Measurements from ENCODE around the gene ABCB7. TPM values are rescaled to one million over a fixed set of nuclear protein-coding genes. Genes with fewer than 3 reads are reported as not detected.

The ABCB7 gene
- total RNA-seq, 4 donors from 2014 or later = 47.1 to 91.2 (median 54.6) TPM

- H3K4me1 ChIP-seq = no peaks in the 10 kb centered on the region
- peak in 1 of 2 donors; percentile 20 for DNase-seq
- no peak overlapping the region for H3K4me3 ChIP-seq
- TF ChIP-seq, protein P1, sequence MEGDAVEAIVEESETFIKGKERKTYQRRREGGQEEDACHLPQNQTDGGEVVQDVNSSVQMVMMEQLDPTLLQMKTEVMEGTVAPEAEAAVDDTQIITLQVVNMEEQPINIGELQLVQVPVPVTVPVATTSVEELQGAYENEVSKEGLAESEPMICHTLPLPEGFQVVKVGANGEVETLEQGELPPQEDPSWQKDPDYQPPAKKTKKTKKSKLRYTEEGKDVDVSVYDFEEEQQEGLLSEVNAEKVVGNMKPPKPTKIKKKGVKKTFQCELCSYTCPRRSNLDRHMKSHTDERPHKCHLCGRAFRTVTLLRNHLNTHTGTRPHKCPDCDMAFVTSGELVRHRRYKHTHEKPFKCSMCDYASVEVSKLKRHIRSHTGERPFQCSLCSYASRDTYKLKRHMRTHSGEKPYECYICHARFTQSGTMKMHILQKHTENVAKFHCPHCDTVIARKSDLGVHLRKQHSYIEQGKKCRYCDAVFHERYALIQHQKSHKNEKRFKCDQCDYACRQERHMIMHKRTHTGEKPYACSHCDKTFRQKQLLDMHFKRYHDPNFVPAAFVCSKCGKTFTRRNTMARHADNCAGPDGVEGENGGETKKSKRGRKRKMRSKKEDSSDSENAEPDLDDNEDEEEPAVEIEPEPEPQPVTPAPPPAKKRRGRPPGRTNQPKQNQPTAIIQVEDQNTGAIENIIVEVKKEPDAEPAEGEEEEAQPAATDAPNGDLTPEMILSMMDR (IDR thresholded peaks at IDR 0.05 in 4 of 5, conservative IDR thresholded peaks at IDR 0.05 in 1 of 5) = no peak
- TF ChIP-seq POLR2A (IDR thresholded peaks at IDR 0.05) = no peak
- ATAC-seq = peak in 1 of 2 donors; percentile 11
- no peak overlapping the region for H3K27ac ChIP-seq
- intact Hi-C loops (cut with DNase I; ENCODE audit: low total_unique reads) = no loop called here
- in situ Hi-C loops (cut with MboI; ENCODE audit: low sequenced_read_pairs in 4 of 4) = no loop called here
- no peaks in the 10 kb centered on the region for H3K9me3 ChIP-seq
- H3K36me3 ChIP-seq = no peaks in the 10 kb centered on the region
- H3K27me3 ChIP-seq = no peaks in the 10 kb centered on the region
Observed at GRCh38 chrX:75107863-75108509, 48.1 kb downstream of the ABCB7 start.

DNA sequence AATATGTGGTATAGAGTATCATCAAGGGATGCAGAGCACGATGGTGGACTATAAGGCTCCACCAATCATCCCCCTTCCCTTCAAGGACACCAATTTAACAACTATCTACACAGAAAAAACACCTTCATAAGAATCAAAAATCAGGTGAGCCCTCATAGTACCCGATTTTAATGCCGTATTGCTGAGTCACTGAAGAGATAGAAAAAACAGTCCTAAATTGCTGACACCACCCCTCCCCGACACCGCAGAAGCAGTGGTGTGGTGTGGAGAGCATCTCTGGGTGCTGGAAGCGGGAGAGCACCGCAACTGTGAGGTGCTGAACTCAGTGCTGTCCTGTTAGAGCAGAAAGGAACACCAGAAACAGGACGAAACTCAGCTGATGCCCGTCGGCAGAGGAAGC is 49.3 kb downstream of the ABCB7 start:
- no peak for TF ChIP-seq POLR2A (IDR thresholded peaks at IDR 0.05)
- TF ChIP-seq, protein P1 (IDR thresholded peaks at IDR 0.05 in 4 of 5, conservative IDR thresholded peaks at IDR 0.05 in 1 of 5) = no peak
- Histone ChIP-seq H3K9me3 (no peaks in the 10 kb centered on the region), H3K4me3 (no peak overlapping the region), H3K27ac (no peak overlapping the region), H3K27me3 (no peaks in the 10 kb centered on the region), H3K4me1 (no peaks in the 10 kb centered on the region), H3K36me3 (no peaks in the 10 kb centered on the region)
- no peak for ATAC-seq
- no peak for DNase-seq
- intact Hi-C loops (cut with DNase I; ENCODE audit: low total_unique reads) (no loop called here), in situ Hi-C loops (cut with MboI; ENCODE audit: low sequenced_read_pairs in 4 of 4) (no loop called here)

DNA sequence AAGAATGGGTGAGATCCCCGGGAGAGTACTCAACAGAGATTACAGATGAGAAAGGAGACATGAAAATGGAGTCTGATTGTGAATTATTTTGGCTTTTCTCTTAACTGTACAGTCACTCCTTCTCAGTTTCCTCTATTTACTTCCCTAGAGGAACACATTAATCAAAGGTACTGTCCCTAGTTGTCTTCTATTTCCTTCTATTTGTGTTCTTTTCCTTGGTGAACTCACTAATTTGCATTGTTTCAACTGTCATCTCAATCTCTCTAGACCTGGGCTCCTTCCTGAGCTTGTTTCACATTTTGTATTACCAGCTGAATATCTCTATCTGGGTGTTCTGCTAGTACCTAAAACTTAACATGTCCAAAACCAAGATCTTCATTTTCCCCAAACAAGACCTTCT is 59.8 kb downstream of the ABCB7 start:
- no peaks in the 10 kb centered on the region for H3K9me3 ChIP-seq
- DNase-seq = no peak
- H3K27me3 ChIP-seq = no peaks in the 10 kb centered on the region
- intact Hi-C loops (cut with DNase I; ENCODE audit: low total_unique reads) = no loop called here
- H3K36me3 ChIP-seq = peaks cover 0 to 6% of the 10 kb centered on the region in 2 donors
- no peaks in the 10 kb centered on the region for H3K4me1 ChIP-seq
- ATAC-seq = no peak
- no peak overlapping the region for H3K4me3 ChIP-seq
- no peak overlapping the region for H3K27ac ChIP-seq
- in situ Hi-C loops (cut with MboI; ENCODE audit: low sequenced_read_pairs in 4 of 4) = no loop called here
- TF ChIP-seq POLR2A (IDR thresholded peaks at IDR 0.05) = no peak
- TF ChIP-seq, protein P1 (IDR thresholded peaks at IDR 0.05 in 4 of 5, conservative IDR thresholded peaks at IDR 0.05 in 1 of 5) = no peak

- intact Hi-C loops (cut with DNase I; ENCODE audit: low total_unique reads) (no loop called here), in situ Hi-C loops (cut with MboI; ENCODE audit: low sequenced_read_pairs in 4 of 4) (no loop called here)
- no peak for DNase-seq
- no peaks in the 10 kb centered on the region for H3K4me1 ChIP-seq
- TF ChIP-seq, protein P1 (IDR thresholded peaks at IDR 0.05 in 4 of 5, conservative IDR thresholded peaks at IDR 0.05 in 1 of 5) = no peak
- TF ChIP-seq POLR2A (IDR thresholded peaks at IDR 0.05) = no peak
- ATAC-seq = no peak
- H3K4me3 ChIP-seq = no peak overlapping the region
- H3K9me3 ChIP-seq = no peaks in the 10 kb centered on the region
- no peak overlapping the region for H3K27ac ChIP-seq
- H3K36me3 ChIP-seq = no peaks in the 10 kb centered on the region
- H3K27me3 ChIP-seq = no peaks in the 10 kb centered on the region
Observed at GRCh38 chrX:75086731-75087195, 69.3 kb downstream of the ABCB7 start.

DNA sequence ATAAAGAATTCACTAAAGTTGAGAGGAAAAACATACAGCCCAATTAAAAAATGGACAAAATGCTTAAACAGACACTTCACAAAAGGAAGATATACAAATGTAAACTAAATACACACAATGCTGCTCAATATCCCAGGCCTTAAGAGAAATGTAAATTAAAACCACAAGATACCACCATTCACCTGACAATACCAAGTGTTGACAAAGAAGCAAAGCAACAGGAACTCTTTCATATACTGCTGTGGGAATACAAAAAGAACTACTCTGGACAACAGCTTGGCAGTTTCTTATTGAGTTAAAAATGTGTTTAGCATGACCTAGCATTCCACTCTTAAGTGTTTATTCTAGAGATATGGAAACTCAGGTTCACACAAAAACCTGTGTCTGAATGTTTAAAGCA is 71.3 kb downstream of the ABCB7 start:
- TF ChIP-seq, protein P1 (IDR thresholded peaks at IDR 0.05 in 4 of 5, conservative IDR thresholded peaks at IDR 0.05 in 1 of 5) = no peak
- TF ChIP-seq POLR2A (IDR thresholded peaks at IDR 0.05) = no peak
- Histone ChIP-seq H3K4me1 (no peaks in the 10 kb centered on the region), H3K9me3 (no peaks in the 10 kb centered on the region), H3K36me3 (no peaks in the 10 kb centered on the region), H3K4me3 (no peak overlapping the region), H3K27me3 (no peaks in the 10 kb centered on the region), H3K27ac (no peak overlapping the region)
- in situ Hi-C loops (cut with MboI; ENCODE audit: low sequenced_read_pairs in 4 of 4) = no loop called here
- DNase-seq (no peak), ATAC-seq (no peak)
- intact Hi-C loops (cut with DNase I; ENCODE audit: low total_unique reads) = no loop called here
